ENCODE measurements around the gene GSE1.
A peak's percentile ranks its signal among the peaks of the same experiment; 100 is the strongest.

Gene GSE1

DNA sequence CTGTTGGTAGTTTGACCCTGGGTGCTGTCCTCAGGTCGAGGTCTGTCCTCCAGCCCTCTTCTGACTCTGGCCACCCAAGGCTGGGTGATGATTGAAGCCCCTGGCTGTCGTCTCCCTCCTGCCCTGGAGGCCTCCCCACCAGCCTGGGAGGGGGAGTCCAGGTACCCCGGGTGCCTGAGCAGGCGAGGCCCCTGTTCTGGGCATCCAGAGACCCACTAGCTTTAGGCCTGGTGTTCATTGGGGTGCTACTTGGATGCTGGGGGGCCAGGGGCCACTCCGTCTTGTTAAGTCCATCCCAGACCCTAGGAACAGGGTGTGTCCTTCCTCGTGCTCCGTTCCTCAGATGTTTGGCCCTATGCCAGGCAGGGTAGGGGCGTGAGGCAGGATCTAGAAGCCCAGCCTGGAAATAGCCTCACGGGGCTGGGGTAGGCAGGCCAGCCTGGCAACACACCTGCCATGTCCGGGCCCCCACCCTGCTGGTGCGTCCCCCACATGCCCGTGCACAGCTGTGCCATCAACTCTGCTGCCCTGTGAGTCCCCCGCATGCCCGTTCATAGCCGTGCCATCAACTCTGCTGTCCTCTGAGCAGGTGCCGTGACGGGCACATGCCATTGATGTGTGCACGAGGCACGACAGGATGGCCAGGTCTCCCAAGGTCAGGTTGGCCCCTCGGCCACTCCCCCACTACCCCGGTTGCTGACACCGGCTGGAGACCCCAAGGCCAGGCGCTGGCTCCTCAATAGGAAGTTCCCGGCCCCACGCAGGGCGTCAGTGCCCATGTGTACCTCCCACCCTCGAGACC, 38.7 kb downstream of the GSE1 start:
- peak; percentile 9 for DNase-seq

GRCh38 chr16:85652431-85653221, 39.5 kb downstream of the GSE1 start:
- peak; percentile 84 for DNase-seq

- no peak for DNase-seq
These were observed 40.3 kb downstream of the GSE1 start for GRCh38 chr16:85653290-85653891.

GRCh38 chr16:85654251-85655095, 41.4 kb downstream of the GSE1 start:
- DNase-seq, result no peak

DNA sequence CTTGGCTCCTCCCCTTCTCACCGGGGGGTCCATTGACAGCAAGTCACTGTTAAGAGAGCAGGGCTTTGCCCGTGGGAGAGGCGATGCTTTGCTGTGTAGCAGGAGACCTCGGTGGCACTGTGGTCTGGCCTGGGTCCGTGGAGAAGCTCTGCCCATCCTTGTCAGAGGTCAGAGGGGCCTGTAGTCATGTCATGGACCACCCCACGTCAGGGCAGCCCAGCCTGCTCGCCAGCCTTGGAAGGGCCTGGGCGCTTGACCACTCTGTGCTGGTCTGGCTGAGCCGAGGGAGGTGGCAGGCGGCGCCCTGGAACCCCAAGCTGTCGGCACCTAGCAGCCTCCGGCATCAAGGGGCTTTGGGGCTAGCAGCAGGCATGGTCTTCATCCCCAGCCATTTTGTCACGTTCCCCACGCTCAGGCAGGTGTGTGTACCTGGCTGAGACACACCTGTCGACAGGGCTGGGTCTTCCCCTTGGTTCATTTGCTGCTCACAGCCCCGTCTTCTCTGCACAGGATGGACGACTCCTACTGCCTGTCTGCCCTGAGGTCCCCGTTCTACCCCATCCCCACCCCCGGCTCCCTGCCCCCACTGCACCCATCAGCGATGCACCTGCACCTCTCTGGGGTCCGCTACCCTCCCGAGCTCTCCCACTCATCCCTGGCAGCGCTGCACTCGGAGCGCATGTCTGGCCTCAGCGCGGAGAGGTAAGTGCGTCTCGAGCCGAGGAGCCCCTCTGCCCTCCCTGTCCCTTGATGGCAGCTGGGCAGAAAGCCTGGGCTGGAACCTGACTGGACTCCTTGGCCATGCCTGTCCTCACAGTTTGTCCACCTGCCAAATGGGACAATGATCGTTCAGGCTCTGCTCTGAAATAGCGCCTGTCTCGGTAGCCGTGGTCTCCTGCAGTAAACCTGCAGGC, 42.4 kb downstream of the GSE1 start:
- DNase-seq, result no peak

DNA sequence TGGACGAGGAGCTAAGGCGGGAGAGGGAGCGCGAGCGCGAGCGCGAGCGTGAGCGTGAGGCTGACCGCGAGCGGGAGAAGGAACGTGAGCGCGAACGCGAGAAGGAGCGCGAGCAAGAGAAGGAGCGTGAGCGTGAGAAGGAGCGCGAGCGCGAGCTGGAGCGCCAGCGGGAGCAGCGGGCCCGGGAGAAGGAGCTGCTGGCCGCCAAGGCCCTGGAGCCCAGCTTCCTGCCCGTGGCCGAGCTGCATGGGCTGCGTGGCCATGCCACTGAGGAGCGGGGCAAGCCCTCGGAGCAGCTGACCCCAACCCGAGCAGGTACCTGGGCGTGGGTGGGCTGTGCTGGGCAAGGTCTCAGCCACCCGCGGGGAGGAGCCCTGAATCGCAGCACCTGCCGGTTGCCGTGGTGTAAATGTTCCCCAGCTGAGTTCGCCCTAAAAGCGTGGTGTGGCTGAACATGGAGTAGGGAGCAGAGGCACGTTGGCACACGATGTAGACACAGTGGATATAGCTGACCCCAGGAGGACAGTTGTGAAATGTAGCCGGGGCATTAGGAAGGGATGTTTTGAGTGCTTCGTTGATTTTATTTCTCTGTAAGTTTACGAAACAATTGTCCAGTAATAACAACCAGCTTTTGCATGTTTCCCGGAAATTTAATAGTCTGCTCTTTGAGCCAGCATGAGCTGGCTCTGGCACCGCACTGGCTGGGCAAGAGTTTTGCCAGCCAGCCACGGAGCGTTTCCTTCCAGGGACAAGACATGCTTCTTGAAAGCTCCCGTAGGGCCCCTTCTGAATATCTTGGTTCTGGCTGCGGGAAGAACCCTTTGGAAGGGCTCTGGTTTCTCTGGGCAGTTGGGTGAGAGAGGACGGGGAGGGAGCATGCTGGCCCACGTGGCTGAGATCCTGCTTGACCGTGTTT, 43.5 kb downstream of the GSE1 start:
- no peak for DNase-seq

DNA sequence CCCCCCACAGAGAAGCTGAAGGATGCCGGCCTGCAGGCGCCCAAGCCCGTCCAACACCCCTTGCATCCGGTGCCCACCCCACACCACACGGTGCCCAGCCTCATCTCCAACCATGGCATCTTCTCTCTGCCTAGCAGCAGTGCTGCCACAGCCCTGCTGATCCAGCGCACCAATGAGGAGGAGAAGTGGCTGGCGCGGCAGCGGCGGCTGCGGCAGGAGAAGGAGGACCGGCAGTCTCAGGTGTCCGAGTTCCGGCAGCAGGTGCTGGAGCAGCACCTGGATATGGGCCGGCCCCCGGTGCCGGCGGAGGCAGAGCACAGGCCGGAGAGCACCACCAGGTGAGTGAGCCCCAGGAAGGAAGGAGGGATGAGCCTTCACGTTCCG, 44.1 kb downstream of the GSE1 start:
- DNase-seq, result no peak

GRCh38 chr16:85657996-85658395, 44.9 kb downstream of the GSE1 start:
- no peak for DNase-seq

DNA sequence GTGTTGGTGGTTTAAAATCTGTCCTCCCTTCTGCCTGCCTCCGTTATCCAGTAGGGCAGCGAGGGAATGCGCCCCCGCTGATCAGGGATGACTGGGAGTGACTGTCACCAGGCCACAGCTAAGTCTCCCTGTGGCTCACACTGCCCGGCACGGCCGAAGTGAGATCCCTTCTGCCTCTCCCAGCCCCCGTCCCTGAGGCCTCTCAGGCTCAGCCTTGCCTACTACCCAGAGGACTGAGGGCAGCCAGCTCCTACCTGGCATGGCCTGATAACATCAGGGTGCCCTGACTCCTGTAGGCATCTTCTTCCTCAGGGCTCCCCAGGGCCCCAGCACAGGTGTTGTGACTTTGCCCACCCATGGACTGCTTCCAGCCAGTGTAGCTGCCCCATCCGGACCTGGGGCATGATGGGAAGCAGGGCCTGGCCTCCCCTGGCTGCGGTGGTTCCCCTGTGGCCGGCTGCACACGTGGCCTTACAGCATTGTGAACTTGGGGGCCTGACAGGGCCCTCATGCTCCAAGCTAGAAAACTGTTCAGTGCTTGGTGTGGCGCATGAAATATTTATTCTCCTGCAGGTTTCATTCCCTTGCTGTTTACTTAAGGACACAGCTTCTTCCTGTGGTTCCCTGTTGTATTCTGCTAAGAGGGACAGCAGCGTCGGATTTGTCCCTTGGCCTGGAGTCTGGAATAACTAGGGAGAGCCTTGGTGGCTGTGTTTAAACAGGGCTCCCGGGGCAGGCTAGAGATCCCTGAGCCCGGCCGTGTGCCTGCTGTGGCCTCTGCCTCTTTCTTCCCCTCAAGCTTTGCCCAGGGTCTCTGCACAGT, 45.6 kb downstream of the GSE1 start:
- DNase-seq, result no peak

DNA sequence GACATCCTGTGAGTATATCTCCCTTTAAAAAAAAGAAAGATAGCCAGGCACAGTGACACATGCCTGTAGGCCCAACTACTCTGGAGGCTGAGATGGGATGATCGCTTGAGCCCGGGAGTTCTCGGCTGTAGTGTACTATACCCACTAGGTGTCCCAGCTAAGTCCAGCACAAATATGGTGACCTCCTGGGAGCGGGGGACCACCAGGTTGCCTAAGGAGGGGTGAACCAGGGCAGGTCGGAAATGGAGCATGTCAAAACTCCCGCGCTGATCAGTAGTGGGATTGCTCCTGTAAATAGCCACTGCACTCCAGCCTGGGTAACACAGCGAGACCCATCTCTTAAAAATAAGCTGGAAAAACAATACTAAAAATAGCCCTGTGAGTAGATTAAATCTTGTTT, 46.2 kb downstream of the GSE1 start:
- no peak for DNase-seq

- DNase-seq, result peak; percentile 80
These were observed 46.8 kb downstream of the GSE1 start for GRCh38 chr16:85659805-85660511.

DNA sequence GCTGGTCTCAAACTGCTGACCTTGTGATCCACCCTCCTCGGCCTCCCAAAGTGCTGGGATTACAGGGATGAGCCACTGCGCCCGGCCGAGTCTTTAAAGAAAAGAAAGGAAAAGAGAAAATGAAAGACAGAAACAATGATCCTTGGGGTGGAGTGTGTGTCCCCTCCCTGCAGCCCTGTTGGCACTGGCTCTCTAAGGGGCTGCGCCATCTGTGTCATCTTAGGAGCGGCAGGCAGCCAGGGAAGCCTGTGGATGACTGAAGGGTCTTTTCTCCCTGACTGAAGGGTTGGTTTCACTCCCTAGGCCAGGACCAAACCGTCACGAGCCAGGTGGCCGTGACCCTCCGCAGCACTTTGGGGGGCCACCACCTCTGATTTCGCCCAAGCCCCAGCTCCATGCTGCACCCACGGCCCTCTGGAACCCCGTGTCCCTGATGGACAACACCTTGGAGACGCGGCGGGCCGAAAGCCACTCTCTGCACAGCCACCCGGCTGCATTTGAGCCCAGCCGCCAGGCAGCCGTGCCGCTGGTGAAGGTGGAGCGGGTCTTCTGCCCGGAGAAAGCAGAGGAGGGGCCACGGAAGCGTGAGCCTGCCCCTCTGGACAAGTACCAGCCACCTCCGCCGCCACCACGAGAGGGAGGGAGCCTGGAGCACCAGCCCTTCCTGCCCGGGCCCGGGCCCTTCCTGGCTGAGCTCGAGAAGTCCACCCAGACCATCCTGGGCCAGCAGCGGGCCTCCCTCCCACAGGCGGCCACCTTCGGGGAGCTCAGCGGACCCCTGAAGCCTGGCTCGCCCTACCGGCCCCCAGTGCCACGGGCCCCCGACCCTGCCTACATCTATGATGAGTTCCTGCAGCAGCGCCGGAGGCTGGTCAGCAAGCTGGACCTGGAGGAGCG, 48.0 kb downstream of the GSE1 start:
- DNase-seq, result no peak

DNA sequence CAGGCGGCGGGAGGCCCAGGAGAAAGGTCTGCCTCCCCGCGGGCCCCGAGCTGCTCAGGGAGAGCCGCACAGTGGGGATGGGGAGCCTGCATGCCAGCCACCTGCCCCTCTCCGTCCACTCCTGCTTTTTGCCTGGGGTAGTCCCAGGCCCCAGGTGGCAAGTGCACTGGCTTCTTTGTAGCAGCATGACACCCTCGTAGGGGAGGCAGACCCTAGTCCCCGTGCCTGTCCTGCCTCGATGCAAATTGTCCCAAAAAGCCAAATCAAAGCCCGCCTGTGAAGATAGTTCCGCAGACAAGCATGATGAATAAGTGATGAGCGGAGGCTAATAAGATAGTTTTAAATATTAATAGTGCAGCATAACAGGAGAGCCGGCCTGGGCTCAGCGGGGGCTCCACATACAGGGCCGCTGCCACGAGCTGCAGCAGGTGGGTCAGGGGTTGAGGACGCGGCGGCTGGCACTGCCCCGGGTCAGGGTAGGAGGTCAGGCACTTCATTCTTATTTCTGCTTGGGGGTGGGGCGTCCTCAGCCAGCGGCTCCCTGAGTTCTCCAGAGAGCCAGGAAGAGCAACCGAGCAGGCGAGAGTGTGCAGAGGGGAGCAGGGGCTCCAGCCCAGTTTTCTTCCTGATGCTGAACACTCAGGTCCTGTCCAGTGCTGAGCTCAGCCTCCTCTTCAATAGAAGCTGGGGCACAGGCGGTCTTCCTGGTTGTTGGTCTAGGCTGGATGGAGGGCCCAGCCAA, 48.8 kb downstream of the GSE1 start:
- DNase-seq, result no peak

DNA sequence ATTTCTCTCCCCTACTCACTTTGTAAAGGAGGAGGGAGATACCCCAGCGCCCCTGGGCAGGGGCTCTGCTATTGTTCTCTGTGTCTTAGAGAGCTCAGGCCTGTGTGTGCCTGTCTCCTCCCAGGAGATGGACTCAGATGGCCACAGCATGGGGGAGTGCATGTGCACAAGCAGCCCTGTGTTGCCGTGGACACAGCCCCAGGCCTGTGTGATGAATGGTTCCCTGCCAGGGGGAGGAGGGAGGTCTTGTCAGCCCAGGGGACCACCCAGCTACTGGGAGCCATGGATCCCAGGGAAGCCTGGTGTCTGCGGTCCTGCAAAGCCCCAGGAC, 49.3 kb downstream of the GSE1 start:
- DNase-seq, result no peak

DNA sequence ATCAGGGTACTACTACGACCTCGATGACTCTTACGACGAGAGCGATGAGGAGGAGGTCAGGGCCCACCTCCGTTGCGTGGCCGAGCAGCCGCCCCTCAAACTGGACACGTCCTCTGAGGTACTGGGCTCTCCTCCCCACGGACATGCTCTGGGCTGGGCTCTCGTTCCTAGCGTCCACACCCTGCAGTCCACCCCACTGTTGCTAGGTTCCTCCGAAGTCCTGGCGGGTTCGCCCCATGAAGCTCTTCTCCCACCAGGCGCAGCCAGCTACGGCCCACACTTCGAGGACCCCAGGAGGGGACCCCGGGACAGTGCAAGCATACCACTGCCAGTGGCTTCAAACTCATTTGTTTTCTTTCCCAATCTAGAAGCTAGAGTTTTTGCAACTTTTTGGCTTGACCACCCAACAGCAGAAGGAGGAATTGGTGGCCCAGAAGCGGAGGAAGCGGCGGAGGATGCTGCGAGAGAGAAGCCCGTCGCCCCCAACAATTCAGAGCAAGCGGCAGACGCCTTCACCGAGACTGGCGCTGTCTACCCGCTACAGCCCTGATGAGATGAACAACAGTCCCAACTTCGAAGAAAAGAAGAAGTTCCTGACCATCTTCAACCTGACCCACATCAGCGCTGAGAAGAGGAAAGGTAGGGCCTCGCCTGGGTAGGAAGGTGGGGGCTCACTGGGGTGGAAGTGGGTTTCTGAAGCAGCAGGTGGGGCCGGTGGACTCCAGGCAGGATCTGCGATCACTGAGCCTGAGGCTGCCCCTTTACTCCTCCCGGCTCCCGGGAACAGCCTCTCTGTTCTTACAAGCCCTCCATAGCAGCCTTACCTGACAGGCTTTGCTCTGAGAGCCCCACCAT, 50.1 kb downstream of the GSE1 start:
- DNase-seq, result no peak

GRCh38 chr16:85663891-85664321, 50.8 kb downstream of the GSE1 start:
- DNase-seq, result no peak
